PC-3 (cell line): ENCODE data around the gene LIPC. TPM values are rescaled to one million over a fixed set of nuclear protein-coding genes. Genes with fewer than 3 reads are reported as not detected.

Experiments used
- ATAC-seq: fragments of 200-7000 bp; cut with Tn5 transposase; 2 replicates; pipeline ENCODE4 v1.9.1; 2020; ENCODE audit warnings: mild to moderate bottlenecking, moderate library complexity
- BruUV-seq: library from RNA; stranded (reverse); fragments of 400-500 nt; replicated peaks from 2 replicates; lab custom pipeline; 2021; lab: Mats Ljungman, UMichigan
- CTCF ChIA-PET: fragments of 300-600 bp; sonication (Branson Sonifier 250); formaldehyde crosslinking; loops from one replicate; lab custom pipeline; 2022; ENCODE audit warnings: antibody characterized with exemption; lab: Charles Lee
- POLR2A ChIA-PET: fragments of 300-600 bp; sonication (Branson Sonifier 250); formaldehyde crosslinking; loops from one replicate; lab custom pipeline; 2022; ENCODE audit warnings: antibody characterized with exemption; ENCODE audit not compliant: unreplicated experiment; lab: Charles Lee
- DNase-seq: peaks from one replicate; pipeline ENCODE4 v3.0.0-alpha.2; 2015
- H2AFZ ChIP-seq: fragments of 300-600 bp; sonication (generic); 2 replicates; pipeline ENCODE4 v1.6.0; 2016; ENCODE audit warnings: antibody characterized with exemption, low read length
- H3F3A ChIP-seq: fragments of 300-600 bp; sonication (generic); one replicate; pipeline ENCODE4 v1.6.0; 2017; ENCODE audit warnings: antibody characterized with exemption, low read length, control low read depth, mild to moderate bottlenecking; ENCODE audit not compliant: unreplicated experiment
- H3K27ac ChIP-seq: fragments of 300-600 bp; sonication (generic); 2 replicates; pipeline ENCODE4 v1.5.1; 2016; ENCODE audit warnings: mild to moderate bottlenecking, low read length
- H3K27me3 ChIP-seq: fragments of 300-600 bp; sonication (generic); 2 replicates; pipeline ENCODE4 v1.6.1; 2016; ENCODE audit warnings: low read length, mixed read lengths
- H3K36me3 ChIP-seq: fragments of 300-600 bp; sonication (generic); 2 replicates; pipeline ENCODE4 v1.6.1; 2016; ENCODE audit warnings: low read depth, mixed run types, low read length, mixed read lengths
- H3K4me1 ChIP-seq: fragments of 300-600 bp; sonication (generic); 2 replicates; pipeline ENCODE4 v1.5.1; 2016; ENCODE audit warnings: low read length; ENCODE audit not compliant: insufficient read depth
- H3K4me2 ChIP-seq: fragments of 300-600 bp; sonication (generic); 2 replicates; pipeline ENCODE4 v1.6.0; 2016; ENCODE audit warnings: low read length
- H3K4me3 ChIP-seq: fragments of 300-600 bp; sonication (generic); 2 replicates; pipeline ENCODE4 v1.5.1; 2016; ENCODE audit warnings: mild to moderate bottlenecking, low read length, mixed read lengths
- H3K79me2 ChIP-seq: fragments of 300-600 bp; sonication (generic); 2 replicates; pipeline ENCODE4 v1.6.1; 2017; ENCODE audit warnings: low read length, mixed read lengths
- H3K9ac ChIP-seq: fragments of 300-600 bp; sonication (generic); 2 replicates; pipeline ENCODE4 v1.6.0; 2016; ENCODE audit warnings: mild to moderate bottlenecking, low read length
- H3K9me2 ChIP-seq: fragments of 300-600 bp; sonication (generic); replicated peaks from 2 replicates; pipeline ENCODE4 v1.6.1; 2016; ENCODE audit warnings: mixed run types, low read length, mixed read lengths
- H3K9me3 ChIP-seq: fragments of 300-600 bp; sonication (generic); 2 replicates; pipeline ENCODE4 v1.6.1; 2016; ENCODE audit warnings: low read length, mixed read lengths
- H4K20me1 ChIP-seq: fragments of 300-600 bp; sonication (generic); 2 replicates; pipeline ENCODE4 v1.6.1; 2016; ENCODE audit warnings: low read length, mixed read lengths
- CTCF ChIP-seq: fragments of 300-600 bp; sonication (generic); conservative IDR thresholded peaks from 2 replicates; pipeline ENCODE4 v1.5.1; 2017; ENCODE audit warnings: antibody characterized with exemption, low read depth, mild to moderate bottlenecking, low read length
- EZH2 ChIP-seq: fragments of 300-600 bp; sonication (generic); IDR thresholded peaks from one replicate; pipeline ENCODE4 v1.6.1; 2017; ENCODE audit warnings: antibody characterized with exemption, mild to moderate bottlenecking, low read length; ENCODE audit not compliant: unreplicated experiment
- EZH2phosphoT487 ChIP-seq: fragments of 300-600 bp; sonication (generic); IDR thresholded peaks from 2 replicates; pipeline ENCODE4 v1.6.1; 2018; ENCODE audit warnings: mild to moderate bottlenecking, antibody characterized with exemption, low read length, borderline replicate concordance
- intact Hi-C: fragments of 100-400 bp; cut with micrococcal nuclease; formaldehyde crosslinking; loops from 2 replicates; pipeline ENCODE4 v1.9.0; 2023
- total RNA-seq: library from RNA; depleted of rRNA; stranded (reverse); fragments of >200 nt; gene quantifications from 2 replicates; pipeline ENCODE4 v1.2.3, GENCODE V29; 2014

Gene LIPC
- total RNA-seq, 1 experiment from 2014 or later, result not detected

GRCh38 chr15:58479941-58480340 lies 48.1 kb downstream of the LIPC start:
- DNase-seq (no peak), ATAC-seq (no peak)
- Histone ChIP-seq H3K9ac (no peak overlapping the region), H3K9me2 (no peaks in the 10 kb centered on the region), H4K20me1 (no peaks in the 10 kb centered on the region), H3K79me2 (no peaks in the 10 kb centered on the region), H3K4me3 (no peak overlapping the region), H3K27me3 (no peaks in the 10 kb centered on the region), H3K4me1 (no peaks in the 10 kb centered on the region), H3F3A (no peaks in the 10 kb centered on the region), H3K9me3 (no peaks in the 10 kb centered on the region), H2AFZ (no peak overlapping the region), H3K4me2 (no peak overlapping the region), H3K27ac (no peak overlapping the region), H3K36me3 (no peaks in the 10 kb centered on the region)
- BruUV-seq, result no TSS peak
- ChIA-PET POLR2A (interaction anchor here (0.6 kb wide), 1 partner anchor 30 kb away, joined by 6 read pairs; no protein-coding TSS in a partner anchor), CTCF (no interaction called here)
- TF ChIP-seq EZH2phosphoT487 (no peak), CTCF (no peak), EZH2 (no peak)
- intact Hi-C loops, result no loop called here

- CTCF ChIA-PET, result no interaction called here
Measured at GRCh38 chr15:58483376-58483775, 51.6 kb downstream of the LIPC start.

More at GRCh38 chr15:58483376-58483775, 51.6 kb downstream of the LIPC start:
- Histone ChIP-seq H3K4me3 (no peak overlapping the region), H4K20me1 (no peaks in the 10 kb centered on the region), H3K9ac (no peak overlapping the region), H3K4me2 (no peak overlapping the region), H2AFZ (no peak overlapping the region), H3F3A (no peaks in the 10 kb centered on the region), H3K9me2 (no peaks in the 10 kb centered on the region), H3K4me1 (no peaks in the 10 kb centered on the region), H3K36me3 (no peaks in the 10 kb centered on the region), H3K27ac (no peak overlapping the region), H3K9me3 (no peaks in the 10 kb centered on the region), H3K79me2 (no peaks in the 10 kb centered on the region), H3K27me3 (no peaks in the 10 kb centered on the region)
- intact Hi-C loops, result no loop called here
- BruUV-seq, result no TSS peak
- DNase-seq (no peak), ATAC-seq (no peak)
- POLR2A ChIA-PET, result no interaction called here
- TF ChIP-seq CTCF (no peak), EZH2 (no peak)
